ENCODE measurements around the gene TSPAN16. TPM values are rescaled to one million over a fixed set of nuclear protein-coding genes. Genes with fewer than 3 reads are reported as not detected.

The TSPAN16 gene
- total and polyA plus RNA-seq, 2 of the 13 experiments (the other 11 are each of a cell fraction or from before 2014, with no cell fraction given) = not detected

DNA sequence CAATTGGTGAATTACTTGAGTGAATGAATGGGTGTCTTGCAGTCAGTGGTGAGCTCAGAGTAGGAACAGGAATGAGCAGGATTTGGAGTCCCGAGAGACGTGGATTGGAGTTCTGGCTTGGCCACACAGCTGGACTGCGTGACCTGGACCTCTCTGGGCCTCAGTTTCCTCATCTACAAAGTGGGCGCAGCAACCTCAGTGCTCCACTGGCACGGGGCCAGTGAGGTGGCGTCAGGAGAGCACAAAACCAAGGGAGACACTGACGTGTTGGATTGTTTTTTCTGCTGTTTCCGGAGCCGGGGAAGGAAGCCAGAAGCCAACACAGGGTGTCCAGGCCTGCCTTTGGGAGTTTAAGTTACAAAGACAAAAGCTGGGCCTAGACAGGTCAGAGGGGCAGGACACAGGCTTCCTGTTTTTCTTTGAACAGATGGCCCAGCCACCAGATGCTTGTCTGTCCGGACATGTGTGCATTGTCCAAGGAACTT, 27.1 kb upstream of the TSPAN16 start (continued):
- TF ChIP-seq SYNCRIP (IDR thresholded peaks at IDR 0.05; ENCODE audit: insufficient read depth, low read depth, low read length) = no peak
- no peak for TF ChIP-seq SP2 (CRISPR knock-in tag; IDR thresholded peaks at IDR 0.05)
- TF ChIP-seq RFXAP (CRISPR knock-in tag; IDR thresholded peaks at IDR 0.05; ENCODE audit: borderline replicate concordance) = no peak
- no peak for TF ChIP-seq SRSF1 (optimal IDR thresholded peaks at IDR 0.05; ENCODE audit: low read depth, low read length)
- no peak for TF ChIP-seq ZFP36L2 (CRISPR knock-in tag; IDR thresholded peaks at IDR 0.05)
- TF ChIP-seq, protein P1, sequence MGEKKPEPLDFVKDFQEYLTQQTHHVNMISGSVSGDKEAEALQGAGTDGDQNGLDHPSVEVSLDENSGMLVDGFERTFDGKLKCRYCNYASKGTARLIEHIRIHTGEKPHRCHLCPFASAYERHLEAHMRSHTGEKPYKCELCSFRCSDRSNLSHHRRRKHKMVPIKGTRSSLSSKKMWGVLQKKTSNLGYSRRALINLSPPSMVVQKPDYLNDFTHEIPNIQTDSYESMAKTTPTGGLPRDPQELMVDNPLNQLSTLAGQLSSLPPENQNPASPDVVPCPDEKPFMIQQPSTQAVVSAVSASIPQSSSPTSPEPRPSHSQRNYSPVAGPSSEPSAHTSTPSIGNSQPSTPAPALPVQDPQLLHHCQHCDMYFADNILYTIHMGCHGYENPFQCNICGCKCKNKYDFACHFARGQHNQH (CRISPR knock-in tag; IDR thresholded peaks at IDR 0.05) = peak; percentile 45; the same call in 1 of the 2 replicates
- TF ChIP-seq, protein P2, sequence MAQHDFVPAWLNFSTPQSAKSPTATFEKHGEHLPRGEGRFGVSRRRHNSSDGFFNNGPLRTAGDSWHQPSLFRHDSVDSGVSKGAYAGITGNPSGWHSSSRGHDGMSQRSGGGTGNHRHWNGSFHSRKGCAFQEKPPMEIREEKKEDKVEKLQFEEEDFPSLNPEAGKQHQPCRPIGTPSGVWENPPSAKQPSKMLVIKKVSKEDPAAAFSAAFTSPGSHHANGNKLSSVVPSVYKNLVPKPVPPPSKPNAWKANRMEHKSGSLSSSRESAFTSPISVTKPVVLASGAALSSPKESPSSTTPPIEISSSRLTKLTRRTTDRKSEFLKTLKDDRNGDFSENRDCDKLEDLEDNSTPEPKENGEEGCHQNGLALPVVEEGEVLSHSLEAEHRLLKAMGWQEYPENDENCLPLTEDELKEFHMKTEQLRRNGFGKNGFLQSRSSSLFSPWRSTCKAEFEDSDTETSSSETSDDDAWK (CRISPR knock-in tag; IDR thresholded peaks at IDR 0.05) = no peak
- no peak for TF ChIP-seq KLF15 (CRISPR knock-in tag; IDR thresholded peaks at IDR 0.05; ENCODE audit: borderline replicate concordance)
- TF ChIP-seq RBFOX2 (IDR thresholded peaks at IDR 0.05; ENCODE audit: low read depth, low read length) = no peak
- TF ChIP-seq DNMT3B (CRISPR knock-in tag; conservative IDR thresholded peaks at IDR 0.05) = no peak
- no peak for TF ChIP-seq JUN (CRISPR knock-in tag; IDR thresholded peaks at IDR 0.05)
- TF ChIP-seq BHLHE40 (IDR thresholded peaks at IDR 0.05; ENCODE audit: low read length) = no peak
- no peak for TF ChIP-seq ZNF772 (CRISPR knock-in tag; IDR thresholded peaks at IDR 0.05)
- TF ChIP-seq, protein P3, sequence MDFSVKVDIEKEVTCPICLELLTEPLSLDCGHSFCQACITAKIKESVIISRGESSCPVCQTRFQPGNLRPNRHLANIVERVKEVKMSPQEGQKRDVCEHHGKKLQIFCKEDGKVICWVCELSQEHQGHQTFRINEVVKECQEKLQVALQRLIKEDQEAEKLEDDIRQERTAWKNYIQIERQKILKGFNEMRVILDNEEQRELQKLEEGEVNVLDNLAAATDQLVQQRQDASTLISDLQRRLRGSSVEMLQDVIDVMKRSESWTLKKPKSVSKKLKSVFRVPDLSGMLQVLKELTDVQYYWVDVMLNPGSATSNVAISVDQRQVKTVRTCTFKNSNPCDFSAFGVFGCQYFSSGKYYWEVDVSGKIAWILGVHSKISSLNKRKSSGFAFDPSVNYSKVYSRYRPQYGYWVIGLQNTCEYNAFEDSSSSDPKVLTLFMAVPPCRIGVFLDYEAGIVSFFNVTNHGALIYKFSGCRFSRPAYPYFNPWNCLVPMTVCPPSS (IDR thresholded peaks at IDR 0.05) = no peak
- no peak for TF ChIP-seq CENPT (CRISPR knock-in tag; IDR thresholded peaks at IDR 0.05; ENCODE audit: low read depth)
- TF ChIP-seq, protein P4, sequence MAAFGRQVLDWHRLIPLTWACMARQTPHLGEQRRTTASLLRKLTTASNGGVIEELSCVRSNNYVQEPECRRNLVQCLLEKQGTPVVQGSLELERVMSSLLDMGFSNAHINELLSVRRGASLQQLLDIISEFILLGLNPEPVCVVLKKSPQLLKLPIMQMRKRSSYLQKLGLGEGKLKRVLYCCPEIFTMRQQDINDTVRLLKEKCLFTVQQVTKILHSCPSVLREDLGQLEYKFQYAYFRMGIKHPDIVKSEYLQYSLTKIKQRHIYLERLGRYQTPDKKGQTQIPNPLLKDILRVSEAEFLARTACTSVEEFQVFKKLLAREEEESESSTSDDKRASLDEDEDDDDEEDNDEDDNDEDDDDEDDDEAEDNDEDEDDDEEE (CRISPR knock-in tag; IDR thresholded peaks at IDR 0.05) = no peak
- no peak for TF ChIP-seq MXI1 (IDR thresholded peaks at IDR 0.05; ENCODE audit: borderline replicate concordance, low read depth, low read length)
- TF ChIP-seq, protein P5, sequence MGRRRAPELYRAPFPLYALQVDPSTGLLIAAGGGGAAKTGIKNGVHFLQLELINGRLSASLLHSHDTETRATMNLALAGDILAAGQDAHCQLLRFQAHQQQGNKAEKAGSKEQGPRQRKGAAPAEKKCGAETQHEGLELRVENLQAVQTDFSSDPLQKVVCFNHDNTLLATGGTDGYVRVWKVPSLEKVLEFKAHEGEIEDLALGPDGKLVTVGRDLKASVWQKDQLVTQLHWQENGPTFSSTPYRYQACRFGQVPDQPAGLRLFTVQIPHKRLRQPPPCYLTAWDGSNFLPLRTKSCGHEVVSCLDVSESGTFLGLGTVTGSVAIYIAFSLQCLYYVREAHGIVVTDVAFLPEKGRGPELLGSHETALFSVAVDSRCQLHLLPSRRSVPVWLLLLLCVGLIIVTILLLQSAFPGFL (CRISPR knock-in tag; IDR thresholded peaks at IDR 0.05) = no peak
- no peak for TF ChIP-seq ZNF720 (CRISPR knock-in tag; IDR thresholded peaks at IDR 0.05)
- TF ChIP-seq, protein P6, sequence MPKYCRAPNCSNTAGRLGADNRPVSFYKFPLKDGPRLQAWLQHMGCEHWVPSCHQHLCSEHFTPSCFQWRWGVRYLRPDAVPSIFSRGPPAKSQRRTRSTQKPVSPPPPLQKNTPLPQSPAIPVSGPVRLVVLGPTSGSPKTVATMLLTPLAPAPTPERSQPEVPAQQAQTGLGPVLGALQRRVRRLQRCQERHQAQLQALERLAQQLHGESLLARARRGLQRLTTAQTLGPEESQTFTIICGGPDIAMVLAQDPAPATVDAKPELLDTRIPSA (CRISPR knock-in tag; IDR thresholded peaks at IDR 0.05; ENCODE audit: borderline replicate concordance) = no peak
- TF ChIP-seq, protein P7, sequence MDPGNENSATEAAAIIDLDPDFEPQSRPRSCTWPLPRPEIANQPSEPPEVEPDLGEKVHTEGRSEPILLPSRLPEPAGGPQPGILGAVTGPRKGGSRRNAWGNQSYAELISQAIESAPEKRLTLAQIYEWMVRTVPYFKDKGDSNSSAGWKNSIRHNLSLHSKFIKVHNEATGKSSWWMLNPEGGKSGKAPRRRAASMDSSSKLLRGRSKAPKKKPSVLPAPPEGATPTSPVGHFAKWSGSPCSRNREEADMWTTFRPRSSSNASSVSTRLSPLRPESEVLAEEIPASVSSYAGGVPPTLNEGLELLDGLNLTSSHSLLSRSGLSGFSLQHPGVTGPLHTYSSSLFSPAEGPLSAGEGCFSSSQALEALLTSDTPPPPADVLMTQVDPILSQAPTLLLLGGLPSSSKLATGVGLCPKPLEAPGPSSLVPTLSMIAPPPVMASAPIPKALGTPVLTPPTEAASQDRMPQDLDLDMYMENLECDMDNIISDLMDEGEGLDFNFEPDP (CRISPR knock-in tag; conservative IDR thresholded peaks at IDR 0.05) = no peak
- no peak for TF ChIP-seq MIER3 (CRISPR knock-in tag; IDR thresholded peaks at IDR 0.05; ENCODE audit: borderline replicate concordance)
- TF ChIP-seq NFYC (CRISPR knock-in tag; IDR thresholded peaks at IDR 0.05) = no peak
- no peak for TF ChIP-seq ZNF780A (CRISPR knock-in tag; IDR thresholded peaks at IDR 0.05)
